ENCODE results near the gene HOMER1. TPM values are rescaled to one million over a fixed set of nuclear protein-coding genes. Genes with fewer than 3 reads are reported as not detected.

Gene HOMER1
- total and polyA plus RNA-seq, 2 of the 13 experiments (the other 11 are each of a cell fraction or from before 2014, with no cell fraction given) = 5.3 to 24.8 TPM

- TF ChIP-seq TBX3 (IDR thresholded peaks at IDR 0.05; ENCODE audit: borderline replicate concordance) (peak; percentile 85), ZNF709 (CRISPR knock-in tag; IDR thresholded peaks at IDR 0.05) (no peak), ZNF777 (CRISPR knock-in tag; IDR thresholded peaks at IDR 0.05) (no peak), CREB1 (IDR thresholded peaks at IDR 0.05) (peak; percentile 32; the same call in 1 of the 2 replicates), CREB1 (CRISPR knock-in tag; IDR thresholded peaks at IDR 0.05) (peak; percentile 55), ZKSCAN1 (IDR thresholded peaks at IDR 0.05; ENCODE audit: low read length) (no peak; the same call in 1 of the 2 replicates), ZSCAN12 (CRISPR knock-in tag; IDR thresholded peaks at IDR 0.05) (no peak), ZNF652 (CRISPR knock-in tag; IDR thresholded peaks at IDR 0.05; ENCODE audit: borderline replicate concordance, low read depth) (0 out of 2 replicates have a peak, but pooled peaks have one; percentile 14), ZNF644 (CRISPR knock-in tag; IDR thresholded peaks at IDR 0.05; ENCODE audit: low read depth) (no peak), MTA1 (CRISPR knock-in tag; IDR thresholded peaks at IDR 0.05; ENCODE audit: borderline replicate concordance) (no peak), BRCA1 (CRISPR knock-in tag; IDR thresholded peaks at IDR 0.05) (no peak), MLX (CRISPR knock-in tag; IDR thresholded peaks at IDR 0.05) (no peak; the same call in 1 of the 2 replicates), ZFP41 (CRISPR knock-in tag; IDR thresholded peaks at IDR 0.05; ENCODE audit: borderline replicate concordance) (no peak), FOXM1 (CRISPR knock-in tag; IDR thresholded peaks at IDR 0.05) (no peak), PITX1 (CRISPR knock-in tag; IDR thresholded peaks at IDR 0.05) (no peak), PHF8 (CRISPR knock-in tag; IDR thresholded peaks at IDR 0.05) (no peak), ZBTB10 (CRISPR knock-in tag; IDR thresholded peaks at IDR 0.05; ENCODE audit: borderline replicate concordance) (no peak), HDAC6 (IDR thresholded peaks at IDR 0.05; ENCODE audit: low read depth, low read length) (no peak), NFE2 (CRISPR knock-in tag; IDR thresholded peaks at IDR 0.05) (peak; percentile 78; the same call in 1 of the 2 replicates), MAF1 (CRISPR knock-in tag; IDR thresholded peaks at IDR 0.05; ENCODE audit: borderline replicate concordance) (no peak), SP5 (CRISPR knock-in tag; IDR thresholded peaks at IDR 0.05; ENCODE audit: borderline replicate concordance, low read depth) (peak; percentile 29; the same call in 1 of the 2 replicates), ZNF513 (CRISPR knock-in tag; conservative IDR thresholded peaks at IDR 0.05) (no peak), MAX (IDR thresholded peaks at IDR 0.05) (no peak; the same call in 1 of the 2 replicates), FLYWCH1 (CRISPR knock-in tag; IDR thresholded peaks at IDR 0.05) (no peak)
Observed at GRCh38 chr5:79535477-79536192, 21.7 kb upstream of the HOMER1 start (continued).
